ENCODE data around the gene TAMM41.
A peak's percentile ranks its signal among the peaks of the same experiment; 100 is the strongest.
"Not testable (repeated sequence)": the region's sequence is repeated elsewhere in the genome, so short reads cannot be mapped to it uniquely, and the experiment has no call there.

TAMM41 gene

GRCh38 chr3:11846281-11847266, at the start of gene TAMM41:
Gene TAMM41 (minus strand): TSS chr3:11846885. CDS start chr3:11846636, 249 bp downstream.
- peak; percentile 78 for DNase-seq (ENCODE audit: low read depth)

GRCh38 chr3:11878837-11879236, 32.2 kb upstream of the TAMM41 start:
- DNase-seq (ENCODE audit: low read depth) = no peak

GRCh38 chr3:11874707-11875106, 28.0 kb upstream of the TAMM41 start:
- not testable (repeated sequence) for DNase-seq (ENCODE audit: low read depth)

GRCh38 chr3:11863739-11864138, 17.1 kb upstream of the TAMM41 start:
- DNase-seq (ENCODE audit: low read depth) = not testable (repeated sequence)

GRCh38 chr3:11862584-11862983, 15.9 kb upstream of the TAMM41 start:
- not testable (repeated sequence) for DNase-seq (ENCODE audit: low read depth)

- not testable (repeated sequence) for DNase-seq (ENCODE audit: low read depth)
These were observed 15.5 kb upstream of the TAMM41 start for GRCh38 chr3:11862145-11862544.

GRCh38 chr3:11860213-11860612, 13.5 kb upstream of the TAMM41 start:
- DNase-seq (ENCODE audit: low read depth) = not testable (repeated sequence)

GRCh38 chr3:11853450-11853849, 6.8 kb upstream of the TAMM41 start:
- DNase-seq (ENCODE audit: low read depth) = no peak

GRCh38 chr3:11850003-11850402, 3.3 kb upstream of the TAMM41 start:
- DNase-seq (ENCODE audit: low read depth) = no peak

- no peak for DNase-seq (ENCODE audit: low read depth)
These were observed 922 bp upstream of the TAMM41 start for GRCh38 chr3:11847607-11848006.

- DNase-seq (ENCODE audit: low read depth) = no peak
These were observed 1.0 kb downstream of the TAMM41 start for GRCh38 chr3:11845651-11846050.

GRCh38 chr3:11844891-11845290, 1.8 kb downstream of the TAMM41 start:
- no peak for DNase-seq (ENCODE audit: low read depth)

- DNase-seq (ENCODE audit: low read depth) = no peak
These were observed 11.6 kb downstream of the TAMM41 start for GRCh38 chr3:11835028-11835639.

GRCh38 chr3:11832981-11833905, 13.4 kb downstream of the TAMM41 start:
- DNase-seq (ENCODE audit: low read depth) = no peak

- DNase-seq (ENCODE audit: low read depth) = no peak
These were observed 17.3 kb downstream of the TAMM41 start for GRCh38 chr3:11829416-11829815.

GRCh38 chr3:11826628-11827265, 19.9 kb downstream of the TAMM41 start:
- no peak for DNase-seq (ENCODE audit: low read depth)

- no peak for DNase-seq (ENCODE audit: low read depth)
These were observed 21.4 kb downstream of the TAMM41 start for GRCh38 chr3:11825301-11825700.

- no peak for DNase-seq (ENCODE audit: low read depth)
These were observed 26.1 kb downstream of the TAMM41 start for GRCh38 chr3:11820531-11821041.

GRCh38 chr3:11819146-11819689, 27.5 kb downstream of the TAMM41 start:
- DNase-seq (ENCODE audit: low read depth) = no peak

GRCh38 chr3:11818033-11818432, 28.7 kb downstream of the TAMM41 start:
- DNase-seq (ENCODE audit: low read depth) = no peak

GRCh38 chr3:11815111-11815510, 31.6 kb downstream of the TAMM41 start:
- no peak for DNase-seq (ENCODE audit: low read depth)

Data from stimulated activated CD8-positive, alpha-beta memory T cell treated with anti-CD3 and anti-CD28 coated beads, Interleukin-12 subunit alpha, Interleukin-12 subunit beta, amount 100 ng/mL, for 4 hours (primary cell).